Endometrial microvascular endothelial cells (primary cell): ENCODE measurements around the gene TBC1D19. TPM values are rescaled to one million over a fixed set of nuclear protein-coding genes. Genes with fewer than 3 reads are reported as not detected.
"Not testable (repeated sequence)": the region's sequence is repeated elsewhere in the genome, so short reads cannot be mapped to it uniquely, and the experiment has no call there.

Experiments used
- in situ Hi-C: cut with HindIII; loops from 2 replicates; pipeline ENCODE4 v1.10.0; 2017; ENCODE audit warnings: low sequenced_read_pairs, low pct_unique_long_range_greater_than_20kb; ENCODE audit errors: inconsistent ontology term
- total RNA-seq: library from RNA; depleted of rRNA; stranded (reverse); fragments of >200 nt; gene quantifications from one replicate; pipeline ENCODE4 v1.2.3, GENCODE V29; 2015; ENCODE audit errors: inconsistent ontology term

The TBC1D19 gene
- total RNA-seq, 1 donor from 2014 or later = 4.2 TPM

- in situ Hi-C loops = no loop called here
These were observed 10.5 kb downstream of the TBC1D19 start for GRCh38 chr4:26594371-26594770.

DNA sequence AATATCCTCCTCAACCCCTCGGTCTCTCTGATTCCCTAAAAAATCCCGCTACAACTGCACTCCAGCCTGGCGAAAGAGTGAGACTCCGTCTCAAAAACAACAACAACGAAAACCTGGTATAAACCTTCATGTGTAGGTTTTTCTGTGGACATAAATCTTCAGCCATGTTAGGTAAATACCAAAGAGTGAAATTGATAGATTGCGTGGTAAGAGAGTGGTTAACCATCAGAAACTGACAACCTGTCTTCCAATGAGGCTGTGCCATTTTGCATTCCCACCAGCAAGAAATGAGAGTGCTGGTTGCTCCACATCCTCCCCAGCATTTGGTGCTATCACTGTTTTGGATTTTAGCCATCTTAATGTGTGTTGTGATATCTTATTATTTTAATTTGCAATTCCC lies 10.9 kb downstream of the TBC1D19 start:
- in situ Hi-C loops = no loop called here

DNA sequence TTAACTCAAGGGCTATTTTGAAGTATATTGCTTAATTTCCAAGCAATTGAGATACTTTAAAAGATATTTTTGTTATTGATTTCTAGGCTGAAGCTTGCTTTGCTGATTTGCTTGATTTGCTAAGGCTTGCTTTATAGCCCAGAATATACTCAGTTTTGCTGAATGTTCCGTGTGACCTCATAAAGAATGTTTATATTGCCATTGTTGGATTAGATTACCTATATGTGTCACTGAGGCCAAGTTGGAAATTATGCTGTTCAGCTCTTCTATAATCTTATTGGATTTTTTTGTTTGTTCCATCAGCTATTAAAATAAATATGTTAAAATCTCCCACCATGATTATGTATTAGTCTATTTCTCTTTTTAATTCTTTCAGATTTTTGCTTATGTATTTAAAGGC lies 13.0 kb downstream of the TBC1D19 start:
- in situ Hi-C loops = no loop called here

DNA sequence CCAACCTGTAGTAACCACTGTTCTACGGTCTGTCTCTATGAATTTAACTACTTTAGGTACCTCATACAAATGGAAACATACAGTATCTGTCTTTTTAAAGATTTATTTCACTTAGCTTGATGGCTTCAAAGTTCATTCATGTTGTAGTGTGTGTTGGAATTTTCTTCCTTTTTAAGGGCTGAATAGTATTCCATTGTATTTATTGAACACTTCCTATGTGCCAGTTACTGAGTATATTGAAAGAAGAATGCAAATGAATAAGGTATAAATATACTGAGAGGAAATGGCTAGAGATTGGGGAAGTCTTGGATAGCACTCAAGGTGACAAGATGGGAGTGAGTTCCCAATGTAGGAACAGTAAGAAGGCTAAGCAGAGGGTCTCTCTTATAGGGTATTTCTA lies 17.3 kb downstream of the TBC1D19 start:
- in situ Hi-C loops = no loop called here

DNA sequence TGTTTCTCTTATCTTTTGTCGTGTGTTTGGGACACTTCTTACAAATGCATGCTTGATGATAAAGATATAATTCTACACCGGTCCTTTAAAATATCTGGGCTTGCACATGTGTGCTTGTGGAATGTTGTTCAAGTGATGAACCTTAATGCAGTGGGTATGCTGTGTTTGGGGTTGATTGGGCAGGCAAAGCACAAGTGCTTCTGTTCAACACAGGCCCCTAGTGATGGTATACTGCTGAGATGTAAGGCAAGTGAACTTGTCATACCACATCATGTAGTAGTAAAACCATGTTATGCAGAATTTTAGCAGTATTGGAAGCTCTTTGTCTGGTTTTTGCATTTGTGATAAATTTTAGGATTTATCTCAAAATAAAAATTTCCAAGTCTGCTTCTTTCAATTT lies 23.9 kb downstream of the TBC1D19 start:
- in situ Hi-C loops = no loop called here

DNA sequence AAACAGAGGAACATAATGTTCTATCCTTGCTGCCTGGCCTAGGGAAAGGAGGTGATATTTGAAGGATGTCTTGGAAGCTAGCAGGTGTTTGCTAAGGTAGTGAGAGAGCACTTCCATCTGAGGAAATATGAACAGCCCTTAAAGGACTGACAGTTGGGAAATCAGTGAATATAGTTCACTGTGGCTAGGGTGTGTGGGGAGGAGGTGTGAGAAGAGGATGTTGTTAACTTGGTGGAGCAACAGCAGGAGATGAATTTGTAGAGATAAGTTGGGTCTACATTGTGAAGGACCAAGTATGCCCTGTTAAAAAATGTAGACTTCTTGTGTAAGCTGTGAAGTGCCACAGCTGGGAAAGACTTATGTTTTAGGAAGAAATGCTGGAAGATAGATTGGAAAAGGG lies 25.5 kb downstream of the TBC1D19 start:
- in situ Hi-C loops = no loop called here

- in situ Hi-C loops = no loop called here
These were observed 26.0 kb downstream of the TBC1D19 start for GRCh38 chr4:26609868-26610267.

DNA sequence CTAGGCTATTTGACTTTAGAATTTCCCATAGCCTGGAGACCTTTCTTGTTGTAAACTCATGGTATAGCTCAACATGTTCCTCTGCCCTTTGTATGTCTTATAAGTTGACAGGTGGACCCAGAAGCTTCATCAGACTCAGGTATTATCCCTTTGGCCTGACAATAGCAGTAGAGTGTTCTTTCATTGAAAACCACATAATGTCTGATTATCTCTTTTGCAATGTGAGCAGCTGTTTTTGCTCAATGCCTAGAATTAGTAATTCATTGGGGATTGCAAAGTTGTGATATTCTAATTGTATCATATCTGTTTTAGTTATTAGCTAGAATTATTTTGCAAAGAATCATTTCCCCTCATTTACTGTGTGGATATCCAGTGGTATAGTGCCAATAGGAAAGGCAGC lies 27.5 kb downstream of the TBC1D19 start:
- in situ Hi-C loops = no loop called here

- in situ Hi-C loops = no loop called here
These were observed 28.0 kb downstream of the TBC1D19 start for GRCh38 chr4:26611885-26612284.

- in situ Hi-C loops = no loop called here
These were observed 29.4 kb downstream of the TBC1D19 start for GRCh38 chr4:26613237-26613636.

- in situ Hi-C loops = no loop called here
These were observed 29.9 kb downstream of the TBC1D19 start for GRCh38 chr4:26613735-26614134.

GRCh38 chr4:26619784-26620183 lies 35.9 kb downstream of the TBC1D19 start:
- in situ Hi-C loops = no loop called here

DNA sequence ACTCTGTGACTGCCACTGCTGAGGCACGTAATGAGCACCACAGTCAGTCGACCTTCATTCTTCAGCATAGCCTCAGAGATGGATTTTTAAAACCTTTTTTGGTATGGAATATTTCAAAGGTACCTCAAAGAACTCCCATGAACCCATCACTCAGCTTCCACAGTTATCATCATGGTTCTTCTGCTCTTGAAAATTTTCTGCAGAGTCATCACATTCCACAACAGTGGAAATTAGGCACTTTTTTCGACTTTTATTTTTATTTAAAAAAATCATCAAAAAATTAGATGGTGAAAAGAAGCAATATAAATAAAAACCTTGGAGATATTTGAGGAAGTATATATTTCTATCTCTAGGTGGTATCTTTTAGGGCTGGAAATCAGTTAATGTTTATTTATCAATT lies 37.5 kb downstream of the TBC1D19 start:
- in situ Hi-C loops = no loop called here

GRCh38 chr4:26622913-26623312 lies 39.0 kb downstream of the TBC1D19 start:
- in situ Hi-C loops = no loop called here

- in situ Hi-C loops = not testable (repeated sequence)
These were observed 42.8 kb downstream of the TBC1D19 start for GRCh38 chr4:26626658-26627057.

- in situ Hi-C loops = no loop called here
These were observed 49.0 kb downstream of the TBC1D19 start for GRCh38 chr4:26632916-26633315.

GRCh38 chr4:26634237-26634636 lies 50.4 kb downstream of the TBC1D19 start:
- in situ Hi-C loops = no loop called here

DNA sequence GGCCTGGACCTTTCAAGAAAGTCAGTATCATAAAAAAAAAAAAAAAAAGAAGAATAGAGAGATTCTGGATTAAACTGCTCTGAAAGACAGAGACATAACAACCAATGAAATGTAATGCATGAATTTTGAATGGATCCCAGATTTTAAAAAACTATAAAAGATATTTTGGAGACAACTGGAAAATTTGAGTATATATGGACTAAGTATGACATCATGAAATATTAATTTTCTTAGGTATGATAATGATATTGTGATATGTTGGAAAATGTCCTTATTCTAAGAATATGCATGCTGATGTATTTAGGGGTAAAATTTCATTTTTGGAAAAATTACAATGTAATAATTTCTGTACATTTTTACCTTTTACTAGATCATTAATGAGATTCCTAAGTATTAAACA lies 52.6 kb downstream of the TBC1D19 start:
- in situ Hi-C loops = no loop called here

- in situ Hi-C loops = not testable (repeated sequence)
These were observed 56.8 kb downstream of the TBC1D19 start for GRCh38 chr4:26640639-26641038.

DNA sequence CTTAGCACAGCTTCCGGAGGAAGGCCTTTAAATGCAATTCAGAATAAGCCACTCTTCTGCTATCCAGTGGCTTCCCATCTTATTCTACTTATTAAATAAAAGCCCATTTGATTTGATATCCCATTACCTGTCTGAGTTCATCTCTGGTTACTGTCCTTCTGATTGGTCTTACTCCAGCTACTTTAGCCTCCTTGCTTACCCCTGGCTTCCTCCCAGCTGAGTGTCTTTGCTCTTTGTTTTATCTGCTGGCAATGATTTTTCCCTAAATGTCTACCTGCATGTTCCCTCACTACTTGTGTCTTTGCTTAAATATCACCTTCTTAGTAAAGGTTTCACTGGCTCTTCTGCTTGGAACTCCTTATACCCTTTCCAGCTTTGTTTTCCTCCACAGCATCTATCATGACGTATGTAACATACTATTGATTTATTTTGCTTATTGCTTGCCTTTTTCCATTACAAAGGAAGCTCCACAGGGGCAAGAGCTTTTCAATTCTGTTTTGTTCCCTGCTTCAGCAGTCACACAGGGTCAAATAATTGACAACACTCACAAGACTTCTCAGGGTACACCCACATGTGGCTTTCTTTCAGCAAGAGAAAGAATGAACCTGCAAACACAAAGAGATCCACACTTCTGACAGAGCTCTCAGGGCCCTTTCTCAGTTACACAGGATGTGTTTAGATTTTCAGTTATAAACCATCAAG lies 63.8 kb downstream of the TBC1D19 start:
- in situ Hi-C loops = no loop called here

DNA sequence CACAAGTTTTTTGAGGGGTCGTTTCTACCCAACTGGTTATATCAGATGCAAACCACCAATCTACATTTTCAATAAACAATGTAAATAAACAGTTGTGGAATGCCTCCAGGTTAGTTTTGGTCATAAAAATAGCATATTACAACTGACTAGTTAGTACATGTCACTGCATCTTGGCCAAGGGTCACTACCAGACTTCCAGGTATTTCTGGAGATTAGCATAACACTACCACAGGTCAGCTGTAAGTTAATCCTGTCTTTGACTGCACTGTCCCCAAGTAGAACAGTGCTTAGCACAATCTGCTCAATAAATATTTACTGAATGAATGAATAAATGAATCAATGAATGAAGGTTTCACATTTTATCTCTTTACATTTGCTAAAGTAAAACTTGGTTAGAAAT lies 64.4 kb downstream of the TBC1D19 start:
- in situ Hi-C loops = no loop called here
